ENCODE data around the gene EYS.

Gene EYS

GRCh38 chr6:64213697-64214096 is 1493.3 kb downstream of the EYS start:
- DNase-seq, result no peak

- no peak for DNase-seq
These were observed 1509.8 kb downstream of the EYS start for GRCh38 chr6:64197246-64197645.

GRCh38 chr6:64186592-64186991 is 1520.4 kb downstream of the EYS start:
- no peak for DNase-seq

- no peak for DNase-seq
These were observed 1521.4 kb downstream of the EYS start for GRCh38 chr6:64185621-64186020.

- DNase-seq, result no peak
These were observed 1531.7 kb downstream of the EYS start for GRCh38 chr6:64175296-64175695.

- no peak for DNase-seq
These were observed 1536.7 kb downstream of the EYS start for GRCh38 chr6:64170316-64170715.

GRCh38 chr6:64160486-64160885 is 1546.5 kb downstream of the EYS start:
- no peak for DNase-seq

GRCh38 chr6:64155063-64155462 is 1552.0 kb downstream of the EYS start:
- DNase-seq, result no peak

GRCh38 chr6:64146876-64147275 is 1560.2 kb downstream of the EYS start:
- DNase-seq, result no peak

- DNase-seq, result no peak
These were observed 1560.9 kb downstream of the EYS start for GRCh38 chr6:64146094-64146493.

GRCh38 chr6:64145658-64146057 is 1561.4 kb downstream of the EYS start:
- DNase-seq, result no peak

GRCh38 chr6:64143101-64143500 is 1563.9 kb downstream of the EYS start:
- no peak for DNase-seq

- no peak for DNase-seq
These were observed 1565.3 kb downstream of the EYS start for GRCh38 chr6:64141680-64142079.

- no peak for DNase-seq
These were observed 1578.6 kb downstream of the EYS start for GRCh38 chr6:64128301-64129024.

GRCh38 chr6:64123761-64124633 is 1583.0 kb downstream of the EYS start:
- DNase-seq, result no peak

GRCh38 chr6:64122712-64123375 is 1584.2 kb downstream of the EYS start:
- DNase-seq, result no peak

GRCh38 chr6:64121011-64121565 is 1585.9 kb downstream of the EYS start:
- DNase-seq, result no peak

GRCh38 chr6:64113704-64114103 is 1593.3 kb downstream of the EYS start:
- no peak for DNase-seq

- no peak for DNase-seq
These were observed 1603.0 kb downstream of the EYS start for GRCh38 chr6:64104051-64104450.

GRCh38 chr6:64103480-64103879 is 1603.5 kb downstream of the EYS start:
- no peak for DNase-seq

GRCh38 chr6:64100702-64101303 is 1606.2 kb downstream of the EYS start:
- DNase-seq, result no peak

- no peak for DNase-seq
These were observed 1616.7 kb downstream of the EYS start for GRCh38 chr6:64090352-64090751.

- no peak for DNase-seq
These were observed 1621.9 kb downstream of the EYS start for GRCh38 chr6:64085126-64085525.
